Ovary (tissue), 9 donors: Measurements from ENCODE around the gene KRCC1. TPM values are rescaled to one million over a fixed set of nuclear protein-coding genes. Genes with fewer than 3 reads are reported as not detected.
"Not testable (repeated sequence)": the region's sequence is repeated elsewhere in the genome, so short reads cannot be mapped to it uniquely, and the experiment has no call there.

Experiments
- DNase-seq, 5 donors: peaks; one replicate each; pipeline ENCODE4 v3.0.0-alpha.2; 2019 to 2020
- H3K27ac ChIP-seq, 2 donors: fragments of 200-600 bp; one replicate each; pipeline versions ENCODE4 v1.5.1 to v1.8.0; 2019 to 2022
- H3K27me3 ChIP-seq: fragments of 200-600 bp; one replicate; pipeline ENCODE4 v1.8.0; 2022
- H3K36me3 ChIP-seq: fragments of 200-600 bp; sonication (generic); one replicate; pipeline ENCODE4 v1.5.1; 2019
- H3K4me1 ChIP-seq: one replicate; pipeline ENCODE4 v1.8.1; 2013; ENCODE audit warnings: mild to moderate bottlenecking, moderate library complexity; ENCODE audit not compliant: insufficient read depth
- H3K4me3 ChIP-seq: fragments of 200-600 bp; sonication (generic); one replicate; pipeline ENCODE4 v1.5.1; 2017
- H3K9me3 ChIP-seq, 2 donors: fragments of 200-600 bp in 1 of 2; sonication (generic) in 1 of 2; one replicate each; pipeline versions ENCODE4 v1.5.1 to v1.8.1; 2013 to 2019; ENCODE audit warnings: mild to moderate bottlenecking in 1 of 2, moderate library complexity in 1 of 2
- EP300 ChIP-seq: sonication (generic); formaldehyde crosslinking; IDR thresholded peaks from one replicate; pipeline ENCODE4 v1.6.1; 2017; ENCODE audit warnings: antibody characterized with exemption
- POLR2A ChIP-seq: fragments of 450-650 bp; IDR thresholded peaks from one replicate; pipeline ENCODE4 v1.6.1; 2017; ENCODE audit warnings: antibody characterized with exemption, mild to moderate bottlenecking, moderate library complexity
- WGBS, 3 donors: extraction: QIAGEN DNeasy Blood & Tissue Kit in 1 of 3; methylation state at CpG; one replicate each; pipeline versions ENCODE4 v1.1.5 to v1.1.7; 2013 to 2017; 5-methylcytosine and 5-hydroxymethylcytosine counted together
- intact Hi-C, 4 donors: fragments of 100-400 bp; cut with DNase I; formaldehyde crosslinking; loops; one replicate each; pipeline versions ENCODE4 v1.11.0 to v1.15.1; 2022 to 2023
- microRNA-seq, 3 donors: library from miRNA; unstranded; fragments of <30 nt; microRNA quantifications; one replicate each; pipeline versions ENCODE4 to v1.2.0, GENCODE V29; 2019 to 2020
- polyA plus RNA-seq, 2 donors: library from polyadenylated mRNA; stranded (reverse); fragments of 200-250 nt in 1 of 2; fragments of 350-450 nt in 1 of 2; fragmentation: Illumina TruSeq in 1 of 2; extraction: RNeasy Lipid Tissue Mini Kit (QIAGEN cat#74804) in 1 of 2; gene quantifications; one replicate each; pipeline ENCODE4 v1.2.3, GENCODE V29; 2013 to 2014
- small RNA-seq: library from RNA; depleted of rRNA; stranded (forward); fragments of <200 nt; gene quantifications from one replicate; pipeline ENCODE3, GENCODE V24; 2016
- total RNA-seq, 7 donors: library from RNA; depleted of rRNA in 2 of 7; stranded (reverse); fragments of >200 nt in 2 of 7; fragmentation: NEBNext Ultra II Directional in 3 of 7; extraction: Animal tissue kit (Norgen Biotek cat#: 25700) in 3 of 7; gene quantifications; one replicate each; pipeline versions ENCODE4 v1.1.0 to v1.2.4, GENCODE V29; 2016 to 2023
- TF ChIP-seq, protein P1 (sequence below), 3 donors: fragments of 450-650 bp in 2 of 3; fragments of 200-600 bp in 1 of 3; IDR thresholded peaks; one replicate each; pipeline versions ENCODE4 v1.5.1 to v1.8.0; 2016 to 2022; ENCODE audit warnings: antibody characterized with exemption in 3 of 3, mild to moderate bottlenecking in 1 of 3
- donor health status: DM: no; HTN: no; CAD: no; lungs with moderate emphysema.
- donor health status: DM: no; HTN: no; CAD: no.
- donor health status: Bipolar disorder and iron deficiency.
- donor health status: DM: yes; HTN: yes; CAD: no.
- donor health status: DM: no; HTN: no; CAD: no.
- donor health status: DM: yes; HTN: yes; CAD: no.

The KRCC1 gene
- total and polyA plus RNA-seq, 9 donors: 17.1 to 25.7 (median 21.9) TPM

DNA sequence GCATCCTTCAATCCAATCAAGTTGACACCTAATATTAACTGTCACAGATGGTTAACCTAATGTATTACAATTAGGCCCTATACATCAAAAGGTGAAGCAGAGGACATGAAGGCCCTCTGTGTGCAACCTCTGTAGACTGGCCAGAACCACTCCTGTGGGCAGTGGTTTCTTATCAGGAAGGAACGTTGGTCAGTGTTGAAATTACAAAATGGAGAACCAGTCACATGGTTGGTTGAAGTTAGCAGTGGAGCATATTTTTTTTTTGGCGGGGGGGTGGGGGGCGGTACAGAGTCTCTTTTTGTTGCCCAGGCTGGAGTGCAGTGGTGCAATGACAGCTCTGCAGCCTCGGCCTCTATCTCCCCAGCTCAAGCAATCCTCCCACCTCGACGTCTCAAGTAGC, 59.0 kb downstream of the KRCC1 start:
- Histone ChIP-seq H3K9me3 (no peaks in the 10 kb centered on the region), H3K4me1 (no peaks in the 10 kb centered on the region), H3K4me3 (no peak overlapping the region), H3K27ac (no peak overlapping the region), H3K36me3 (no peaks in the 10 kb centered on the region), H3K27me3 (no peaks in the 10 kb centered on the region)
- TF ChIP-seq EP300: no peak
- TF ChIP-seq, protein P1, sequence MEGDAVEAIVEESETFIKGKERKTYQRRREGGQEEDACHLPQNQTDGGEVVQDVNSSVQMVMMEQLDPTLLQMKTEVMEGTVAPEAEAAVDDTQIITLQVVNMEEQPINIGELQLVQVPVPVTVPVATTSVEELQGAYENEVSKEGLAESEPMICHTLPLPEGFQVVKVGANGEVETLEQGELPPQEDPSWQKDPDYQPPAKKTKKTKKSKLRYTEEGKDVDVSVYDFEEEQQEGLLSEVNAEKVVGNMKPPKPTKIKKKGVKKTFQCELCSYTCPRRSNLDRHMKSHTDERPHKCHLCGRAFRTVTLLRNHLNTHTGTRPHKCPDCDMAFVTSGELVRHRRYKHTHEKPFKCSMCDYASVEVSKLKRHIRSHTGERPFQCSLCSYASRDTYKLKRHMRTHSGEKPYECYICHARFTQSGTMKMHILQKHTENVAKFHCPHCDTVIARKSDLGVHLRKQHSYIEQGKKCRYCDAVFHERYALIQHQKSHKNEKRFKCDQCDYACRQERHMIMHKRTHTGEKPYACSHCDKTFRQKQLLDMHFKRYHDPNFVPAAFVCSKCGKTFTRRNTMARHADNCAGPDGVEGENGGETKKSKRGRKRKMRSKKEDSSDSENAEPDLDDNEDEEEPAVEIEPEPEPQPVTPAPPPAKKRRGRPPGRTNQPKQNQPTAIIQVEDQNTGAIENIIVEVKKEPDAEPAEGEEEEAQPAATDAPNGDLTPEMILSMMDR (IDR thresholded peaks at IDR 0.05): no peak
- TF ChIP-seq POLR2A: no peak
- DNase-seq: no peak
- intact Hi-C loops: no loop called here
- WGBS, 3 donors: 69 to 75% (median 74%) methylated on average over 6 of the region's 6 CpGs

DNA sequence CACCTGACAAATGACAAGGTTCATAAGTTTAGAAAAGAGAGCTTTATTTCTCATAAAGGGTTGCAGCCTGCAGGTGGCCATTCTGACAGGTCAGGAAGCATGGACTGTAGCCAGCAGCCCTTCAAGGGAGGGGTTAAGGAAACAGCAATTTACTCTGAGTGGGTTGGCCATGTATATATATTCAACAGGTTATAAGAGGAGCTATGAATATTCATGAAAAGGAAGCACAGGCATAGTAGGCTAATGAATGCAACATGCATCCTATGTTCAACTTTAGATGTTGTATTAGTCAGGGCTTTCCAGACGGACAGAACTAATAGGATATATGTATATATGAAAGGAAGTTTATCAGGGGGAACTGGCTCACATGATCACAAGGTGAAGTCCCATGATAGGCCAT, 59.8 kb downstream of the KRCC1 start:
- no peak overlapping the region for H3K27ac ChIP-seq
- DNase-seq: no peak
- H3K36me3 ChIP-seq: no peaks in the 10 kb centered on the region
- WGBS, 3 donors: 60 to 78% (median 65%) methylated on average over 1 of the region's 1 CpG
- intact Hi-C loops: no loop called here
- no peak for TF ChIP-seq EP300
- TF ChIP-seq, protein P1 (IDR thresholded peaks at IDR 0.05): no peak
- TF ChIP-seq POLR2A: no peak
- H3K4me1 ChIP-seq: no peaks in the 10 kb centered on the region
- no peak overlapping the region for H3K4me3 ChIP-seq
- no peaks in the 10 kb centered on the region for H3K27me3 ChIP-seq
- H3K9me3 ChIP-seq: no peaks in the 10 kb centered on the region

DNA sequence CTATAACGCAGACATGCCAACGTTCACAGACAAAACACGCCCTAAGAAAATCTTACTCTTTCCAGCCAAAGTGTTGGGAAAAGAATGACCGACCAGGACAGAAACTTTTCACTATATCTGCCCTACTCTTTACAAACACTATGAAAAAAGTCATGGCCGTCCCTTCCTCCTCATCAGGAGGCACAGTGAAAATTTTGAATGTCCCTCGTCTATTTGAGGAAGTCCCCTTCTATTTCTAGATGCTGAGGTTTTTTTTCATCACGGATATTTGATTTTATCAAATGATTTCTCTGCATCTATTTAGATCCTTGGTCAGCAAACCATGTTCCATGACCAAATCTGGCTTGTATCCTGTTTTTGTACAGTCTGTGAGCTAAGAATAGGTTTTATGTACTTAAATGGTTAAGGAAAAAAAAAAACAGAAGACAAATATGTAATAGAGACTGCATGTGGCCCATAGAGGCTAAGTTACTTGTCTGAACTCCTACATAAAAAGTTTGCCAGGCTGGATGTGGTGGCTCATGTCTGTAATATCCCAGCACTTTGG, 61.2 kb downstream of the KRCC1 start:
- H3K36me3 ChIP-seq, intact Hi-C loops, H3K4me1 ChIP-seq, H3K9me3 ChIP-seq, H3K27ac ChIP-seq, H3K27me3 ChIP-seq, H3K4me3 ChIP-seq, DNase-seq: not testable (repeated sequence)
- WGBS, 3 donors: 68 to 73% (median 70%) methylated on average over 7 of the region's 7 CpGs

DNA sequence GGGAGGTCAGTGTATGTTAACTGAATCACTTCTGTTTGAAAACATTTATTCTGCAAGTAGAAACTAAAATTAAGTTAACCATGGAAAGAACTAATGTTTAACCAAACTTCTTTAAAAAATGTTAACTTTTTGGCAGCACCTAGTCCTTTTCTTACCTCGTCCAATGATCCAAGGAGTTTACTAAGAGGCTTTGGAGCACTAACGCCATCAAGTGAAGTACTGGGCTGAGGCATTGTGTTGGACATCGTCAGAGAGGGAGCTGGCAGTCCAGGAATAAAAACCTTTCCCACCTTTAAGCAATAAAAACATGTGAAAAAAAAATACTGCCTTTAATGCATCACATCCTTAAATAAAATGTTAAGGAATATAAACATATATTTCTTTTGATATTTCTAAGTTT, 63.0 kb downstream of the KRCC1 start:
- H3K27me3 ChIP-seq, H3K9me3 ChIP-seq, H3K27ac ChIP-seq, H3K4me1 ChIP-seq, H3K4me3 ChIP-seq, DNase-seq, intact Hi-C loops, H3K36me3 ChIP-seq: not testable (repeated sequence)
- 15 to 28% (median 18%) methylated on average over 2 to 3 of the region's 3 CpGs for WGBS, 3 donors

DNA sequence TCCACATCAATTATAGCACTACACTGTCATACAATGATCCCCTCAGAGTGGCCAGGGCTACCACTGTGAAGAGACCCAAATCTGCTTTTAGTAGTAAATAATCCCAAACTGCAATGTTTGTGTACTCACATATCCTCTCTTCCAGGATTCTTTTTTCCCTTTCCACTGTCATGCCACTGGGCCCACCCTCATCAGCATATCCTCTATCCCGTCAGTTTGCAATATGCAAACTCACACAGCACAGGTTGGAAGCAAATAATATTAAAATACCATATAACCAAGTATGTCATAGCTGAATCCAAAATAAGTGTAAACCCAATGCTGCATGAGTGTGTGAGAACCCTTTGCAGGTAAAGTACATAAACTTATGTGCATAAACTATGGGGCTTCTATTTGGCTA, 68.1 kb downstream of the KRCC1 start:
- H3K4me3 ChIP-seq, intact Hi-C loops, H3K9me3 ChIP-seq, H3K27me3 ChIP-seq, DNase-seq, H3K4me1 ChIP-seq, H3K27ac ChIP-seq, H3K36me3 ChIP-seq: not testable (repeated sequence)
- no CpG with 5 or more reads among the region's 1 CpG for WGBS, 3 donors

DNA sequence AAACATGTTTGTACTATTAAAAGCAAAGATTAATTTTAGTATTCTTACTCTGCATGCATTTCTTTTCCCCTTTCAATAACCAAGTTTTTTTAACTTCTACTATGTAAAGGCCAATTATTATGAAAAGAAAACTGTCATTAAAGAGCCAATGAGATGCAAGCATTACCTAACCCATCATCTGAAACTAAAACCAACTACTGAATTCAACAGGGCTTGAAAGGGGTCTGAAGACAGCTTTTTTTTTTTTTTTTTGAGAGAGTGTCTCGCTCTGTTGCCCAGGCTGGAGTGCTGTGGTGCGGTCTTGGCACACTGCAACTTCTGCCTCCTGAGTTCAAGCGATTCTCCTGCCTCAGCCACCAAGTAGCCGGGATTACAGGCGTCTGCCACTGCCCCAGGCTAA, 69.7 kb downstream of the KRCC1 start:
- H3K27ac ChIP-seq, H3K9me3 ChIP-seq, H3K4me1 ChIP-seq, DNase-seq, H3K27me3 ChIP-seq, H3K36me3 ChIP-seq, intact Hi-C loops, H3K4me3 ChIP-seq: not testable (repeated sequence)
- WGBS, 3 donors: 67 to 77% (median 76%) methylated on average over 5 of the region's 5 CpGs

DNA sequence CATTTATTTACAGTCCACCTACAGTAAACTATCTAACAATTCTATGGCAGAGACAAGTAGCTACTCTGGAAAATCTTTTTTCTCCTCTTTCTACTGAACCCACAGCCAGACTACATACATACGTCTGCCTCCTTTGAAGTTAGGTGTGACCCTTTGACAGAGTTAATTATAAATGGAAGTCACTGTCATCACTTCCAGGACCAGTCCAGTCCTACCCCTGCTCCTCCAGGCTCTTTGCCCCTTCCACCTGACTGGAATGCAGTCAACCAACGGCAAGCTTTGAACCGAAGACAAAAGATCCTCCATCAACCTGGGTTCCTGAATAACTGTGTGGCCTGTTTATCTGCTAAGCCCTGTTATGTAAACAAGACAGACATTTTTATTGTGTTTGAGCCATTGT, 74.4 kb downstream of the KRCC1 start:
- H3K4me1 ChIP-seq, H3K36me3 ChIP-seq, intact Hi-C loops, H3K27me3 ChIP-seq, DNase-seq, H3K27ac ChIP-seq, H3K9me3 ChIP-seq, H3K4me3 ChIP-seq: not testable (repeated sequence)
- no CpG with 5 or more reads among the region's 3 CpGs for WGBS, 3 donors

Small RNA genes lying within 50 kb of the gene (microRNA-seq; reads per million reads assigned to microRNA genes)
- gene MIR4780: 0 reads per million in 3 donors

Small RNA genes lying within 50 kb of the gene (small RNA-seq; reads per million reads assigned to genes)
- gene MIR4780 (not detected), gene RNU2-63P (not detected)

Other genes with a start within 250 kb of the KRCC1 start
- 1 to 10 TPM; 1.8 to 9.0 (median 5.3) TPM for gene RGPD2, start 230.0 kb downstream of the KRCC1 start, total RNA-seq
- gene RGPD2, start 230.0 kb downstream of the KRCC1 start, polyA plus RNA-seq: 1 to 10 TPM in 1 of 2 donors, under 1 TPM in 1; 0.10 to 1.3 TPM
- 1 to 10 TPM in 2 of 7 donors, not detected in 5; 2.3 to 8.3 TPM for gene RNU2-63P, start 39.2 kb downstream of the KRCC1 start, total RNA-seq
- gene RNU2-63P, start 39.2 kb downstream of the KRCC1 start, polyA plus RNA-seq: not detected
- under 1 TPM in 2 of 7 donors, not detected in 5; 0.05 to 0.10 TPM for gene SMYD1, start 12.0 kb upstream of the KRCC1 start, total RNA-seq
- gene SMYD1, start 12.0 kb upstream of the KRCC1 start, polyA plus RNA-seq: not detected
- gene FABP1, start 72.3 kb upstream of the KRCC1 start, total RNA-seq: 1 to 10 TPM in 2 of 7 donors, under 1 TPM in 1, not detected in 4; 0.50 to 1.9 (median 1.3) TPM
- gene FABP1, start 72.3 kb upstream of the KRCC1 start, polyA plus RNA-seq: under 1 TPM in 1 of 2 donors, not detected in 1; 0.46 TPM
- gene THNSL2, start 114.6 kb upstream of the KRCC1 start, total RNA-seq: 10 to 100 TPM; 15.7 to 26.3 (median 23.2) TPM
- gene THNSL2, start 114.6 kb upstream of the KRCC1 start, polyA plus RNA-seq: 10 to 100 TPM; 26.3 to 42.1 TPM